Measurements from ENCODE around the gene ECSCR.

Gene ECSCR

DNA sequence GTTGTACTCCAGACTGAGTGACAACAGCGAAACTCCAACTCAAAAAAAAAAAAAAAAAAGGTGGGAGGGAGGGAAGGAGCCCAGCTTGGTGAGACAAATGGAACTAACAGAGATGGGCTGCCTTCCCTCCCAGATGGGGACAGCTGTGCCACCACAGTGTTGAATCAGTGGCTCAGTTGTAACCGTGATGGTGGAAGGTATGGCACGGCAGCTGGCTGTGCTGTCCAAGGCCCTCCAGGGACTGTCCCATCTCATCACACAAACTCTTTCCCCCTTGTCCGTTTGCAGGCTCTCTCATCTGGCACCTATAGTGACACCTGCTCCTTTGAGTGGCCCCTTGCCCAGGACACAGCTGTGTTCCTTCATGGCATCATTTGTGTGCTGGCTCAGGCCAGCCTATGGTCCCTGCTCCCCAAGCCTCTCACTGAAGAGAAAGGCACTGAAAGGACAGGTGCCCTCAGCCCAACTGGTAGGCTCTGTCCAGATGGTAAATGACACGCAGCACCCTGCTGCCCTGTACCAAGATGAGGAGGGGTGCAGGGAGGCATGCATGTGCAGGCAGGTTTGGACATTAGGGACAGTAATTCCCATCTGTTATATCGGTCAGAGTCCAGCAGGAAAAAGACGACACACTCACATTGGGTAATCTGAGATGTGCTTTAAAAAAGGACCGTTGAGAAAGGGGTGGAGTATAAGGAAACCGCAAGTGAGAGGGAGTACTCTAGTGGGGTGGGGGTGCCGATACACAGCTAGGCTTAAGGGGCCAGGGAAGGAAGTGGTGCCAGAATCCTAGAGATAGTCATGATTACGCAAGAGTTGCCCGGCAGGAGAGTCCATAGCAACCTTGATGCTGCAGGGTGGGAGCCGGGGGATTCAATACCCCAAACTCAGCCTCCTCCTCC lies 12.6 kb upstream of the ECSCR start:
- H3K27ac ChIP-seq (ENCODE audit: low read depth, low read length) = no peak overlapping the region
- no peaks in the 10 kb centered on the region for H3K9me3 ChIP-seq (ENCODE audit: control insufficient read depth in 1 of 2, low read length in 2 of 2)
- peaks cover 0 to 17% of the 10 kb centered on the region in 2 donors for H3K36me3 ChIP-seq (ENCODE audit: control insufficient read depth in 1 of 2, insufficient read depth in 2 of 2, low read length in 2 of 2)
- H3K27me3 ChIP-seq (ENCODE audit: control insufficient read depth in 1 of 2, insufficient read depth in 2 of 2, low read length in 2 of 2) = no peaks in the 10 kb centered on the region
- peaks cover 23 to 29% of the 10 kb centered on the region in 2 donors for H3K4me1 ChIP-seq (ENCODE audit: control insufficient read depth in 1 of 2, insufficient read depth in 2 of 2, low read length in 2 of 2)
- H3K9ac ChIP-seq (ENCODE audit: low read depth in 1 of 2, low read length in 2 of 2) = no peak overlapping the region
- peak overlapping the region; percentile 19 to 33 for H3K4me3 ChIP-seq (ENCODE audit: low read depth in 1 of 2, low read length in 2 of 2)

DNA sequence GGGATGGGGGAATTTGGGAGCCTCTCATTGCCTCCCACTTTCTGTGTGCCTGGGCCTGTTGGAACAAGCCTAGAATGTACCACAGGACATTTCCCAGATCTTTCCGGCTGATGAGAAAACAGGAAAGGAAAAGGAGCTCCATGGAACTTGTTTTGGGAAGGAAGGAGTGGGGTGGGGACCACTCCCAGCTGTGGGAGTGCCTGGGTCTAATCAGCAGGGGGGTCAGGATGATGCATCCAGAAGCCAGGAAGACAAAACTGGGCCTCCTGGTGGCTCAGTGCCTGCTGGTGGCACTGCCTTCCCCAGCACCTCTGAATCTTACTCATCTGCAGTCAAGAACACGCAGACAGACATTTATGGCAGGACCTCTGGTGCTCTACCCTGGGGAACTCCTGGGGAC lies 11.0 kb upstream of the ECSCR start:
- Histone ChIP-seq H3K4me3 (ENCODE audit: low read depth in 1 of 2, low read length in 2 of 2) (no peak overlapping the region), H3K27ac (ENCODE audit: low read depth, low read length) (no peak overlapping the region), H3K36me3 (ENCODE audit: control insufficient read depth in 1 of 2, insufficient read depth in 2 of 2, low read length in 2 of 2) (peaks cover 0 to 17% of the 10 kb centered on the region in 2 donors), H3K27me3 (ENCODE audit: control insufficient read depth in 1 of 2, insufficient read depth in 2 of 2, low read length in 2 of 2) (no peaks in the 10 kb centered on the region), H3K4me1 (ENCODE audit: control insufficient read depth in 1 of 2, insufficient read depth in 2 of 2, low read length in 2 of 2) (peaks cover 23 to 31% of the 10 kb centered on the region in 2 donors), H3K9ac (ENCODE audit: low read depth in 1 of 2, low read length in 2 of 2) (no peak overlapping the region), H3K9me3 (ENCODE audit: control insufficient read depth in 1 of 2, low read length in 2 of 2) (no peaks in the 10 kb centered on the region)

DNA sequence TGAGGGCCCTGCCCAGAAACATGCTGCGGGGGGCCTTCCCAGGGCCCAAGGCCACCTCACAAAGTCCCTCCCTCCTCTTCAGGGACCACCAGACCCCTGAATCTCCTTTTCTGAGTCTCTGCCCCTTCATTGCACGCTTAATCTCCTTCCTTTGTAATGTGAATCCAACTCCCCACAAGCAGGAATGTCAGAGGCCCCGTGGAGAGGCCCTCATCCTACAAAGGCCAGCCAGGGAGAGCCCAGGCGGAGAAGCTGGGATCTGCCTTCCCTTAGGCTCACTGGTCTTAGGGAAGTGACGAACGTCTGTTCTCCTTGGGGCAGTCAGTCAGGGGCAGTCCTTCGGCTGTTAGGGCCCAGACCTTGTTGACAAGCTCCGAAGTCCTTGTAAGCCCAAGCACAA lies 10.6 kb upstream of the ECSCR start:
- Histone ChIP-seq H3K36me3 (ENCODE audit: control insufficient read depth in 1 of 2, insufficient read depth in 2 of 2, low read length in 2 of 2) (peaks cover 0 to 16% of the 10 kb centered on the region in 2 donors), H3K9me3 (ENCODE audit: control insufficient read depth in 1 of 2, low read length in 2 of 2) (no peaks in the 10 kb centered on the region), H3K27ac (ENCODE audit: low read depth, low read length) (no peak overlapping the region), H3K9ac (ENCODE audit: low read depth in 1 of 2, low read length in 2 of 2) (no peak overlapping the region), H3K4me1 (ENCODE audit: control insufficient read depth in 1 of 2, insufficient read depth in 2 of 2, low read length in 2 of 2) (peaks cover 23 to 35% of the 10 kb centered on the region in 2 donors), H3K27me3 (ENCODE audit: control insufficient read depth in 1 of 2, insufficient read depth in 2 of 2, low read length in 2 of 2) (no peaks in the 10 kb centered on the region), H3K4me3 (ENCODE audit: low read depth in 1 of 2, low read length in 2 of 2) (no peak overlapping the region)

DNA sequence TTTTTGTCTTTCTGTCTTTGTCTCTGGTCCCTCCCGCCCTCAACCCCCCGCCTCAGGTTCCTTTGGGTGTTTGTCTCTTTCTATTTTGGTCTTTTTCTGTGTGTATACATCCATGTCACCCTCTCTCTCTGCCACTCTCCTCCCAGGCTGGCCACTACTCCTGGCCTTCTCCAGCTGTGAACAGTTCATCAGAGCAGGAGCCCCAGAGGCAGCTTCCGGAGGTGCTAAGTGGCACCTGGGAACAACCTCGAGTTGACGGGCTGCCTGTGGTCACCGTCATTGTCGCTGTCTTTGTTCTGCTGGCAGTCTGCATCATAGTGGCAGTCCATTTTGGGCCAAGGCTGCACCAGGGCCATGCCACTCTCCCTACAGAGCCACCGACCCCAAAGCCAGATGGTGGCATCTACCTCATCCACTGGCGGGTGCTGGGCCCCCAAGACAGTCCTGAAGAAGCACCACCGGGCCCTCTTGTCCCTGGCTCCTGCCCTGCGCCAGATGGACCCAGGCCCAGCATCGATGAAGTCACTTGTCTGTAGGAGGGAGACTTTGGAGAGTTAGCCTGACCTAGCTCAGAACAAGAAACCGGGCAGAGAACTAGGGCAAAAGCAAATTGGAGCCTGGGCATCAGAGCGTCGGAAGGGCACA lies 10.0 kb upstream of the ECSCR start:
- H3K36me3 ChIP-seq (ENCODE audit: control insufficient read depth in 1 of 2, insufficient read depth in 2 of 2, low read length in 2 of 2) = peaks cover 0 to 10% of the 10 kb centered on the region in 2 donors
- H3K27me3 ChIP-seq (ENCODE audit: control insufficient read depth in 1 of 2, insufficient read depth in 2 of 2, low read length in 2 of 2) = no peaks in the 10 kb centered on the region
- no peak overlapping the region for H3K4me3 ChIP-seq (ENCODE audit: low read depth in 1 of 2, low read length in 2 of 2)
- no peak overlapping the region for H3K27ac ChIP-seq (ENCODE audit: low read depth, low read length)
- H3K9ac ChIP-seq (ENCODE audit: low read depth in 1 of 2, low read length in 2 of 2) = no peak overlapping the region
- H3K4me1 ChIP-seq (ENCODE audit: control insufficient read depth in 1 of 2, insufficient read depth in 2 of 2, low read length in 2 of 2) = peaks cover 23 to 35% of the 10 kb centered on the region in 2 donors
- no peaks in the 10 kb centered on the region for H3K9me3 ChIP-seq (ENCODE audit: control insufficient read depth in 1 of 2, low read length in 2 of 2)

DNA sequence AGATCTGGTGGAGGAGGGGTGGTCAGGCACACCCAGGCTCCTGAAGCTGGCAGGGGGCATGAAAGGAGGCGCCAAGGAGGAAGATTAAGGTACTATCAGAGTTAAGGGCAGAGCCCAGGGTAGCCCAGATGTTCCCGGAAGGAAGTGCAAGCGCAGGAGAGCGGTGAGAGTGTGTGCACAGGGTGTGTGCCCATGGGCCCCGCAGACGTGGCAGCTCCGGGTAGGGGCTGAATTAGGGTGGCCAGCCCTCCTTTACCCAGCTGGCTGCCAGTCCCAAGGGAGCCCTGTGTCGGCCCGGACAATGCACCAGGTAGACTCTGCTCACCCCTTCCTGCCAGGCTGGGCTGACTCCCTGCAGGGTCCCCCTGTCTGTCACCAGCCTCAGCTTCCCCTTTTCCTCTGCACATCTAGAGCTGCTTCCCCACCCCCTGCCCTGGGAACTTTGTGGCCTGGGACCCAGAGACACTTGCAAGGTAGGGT lies 8.3 kb upstream of the ECSCR start, which contains the start of gene SMIM33:
Gene SMIM33, plus strand, starts transcription at position 184 of the 480 bp plus-strand sequence. Its CDS starts 118 bp downstream, at position 302.
- Histone ChIP-seq H3K9ac (ENCODE audit: low read depth in 1 of 2, low read length in 2 of 2) (peak within 1 kb of the TSS; percentile 58 to 67), H3K27me3 (ENCODE audit: control insufficient read depth in 1 of 2, insufficient read depth in 2 of 2, low read length in 2 of 2) (no peaks in the 10 kb centered on the region), H3K36me3 (ENCODE audit: control insufficient read depth in 1 of 2, insufficient read depth in 2 of 2, low read length in 2 of 2) (peaks cover 0 to 5% of the 10 kb centered on the region in 2 donors), H3K4me3 (ENCODE audit: low read depth in 1 of 2, low read length in 2 of 2) (peak within 1 kb of the TSS; percentile 54 to 60), H3K9me3 (ENCODE audit: control insufficient read depth in 1 of 2, low read length in 2 of 2) (no peaks in the 10 kb centered on the region), H3K4me1 (ENCODE audit: control insufficient read depth in 1 of 2, insufficient read depth in 2 of 2, low read length in 2 of 2) (peaks cover 23 to 35% of the 10 kb centered on the region in 2 donors), H3K27ac (ENCODE audit: low read depth, low read length) (no peak within 1 kb of the TSS)

DNA sequence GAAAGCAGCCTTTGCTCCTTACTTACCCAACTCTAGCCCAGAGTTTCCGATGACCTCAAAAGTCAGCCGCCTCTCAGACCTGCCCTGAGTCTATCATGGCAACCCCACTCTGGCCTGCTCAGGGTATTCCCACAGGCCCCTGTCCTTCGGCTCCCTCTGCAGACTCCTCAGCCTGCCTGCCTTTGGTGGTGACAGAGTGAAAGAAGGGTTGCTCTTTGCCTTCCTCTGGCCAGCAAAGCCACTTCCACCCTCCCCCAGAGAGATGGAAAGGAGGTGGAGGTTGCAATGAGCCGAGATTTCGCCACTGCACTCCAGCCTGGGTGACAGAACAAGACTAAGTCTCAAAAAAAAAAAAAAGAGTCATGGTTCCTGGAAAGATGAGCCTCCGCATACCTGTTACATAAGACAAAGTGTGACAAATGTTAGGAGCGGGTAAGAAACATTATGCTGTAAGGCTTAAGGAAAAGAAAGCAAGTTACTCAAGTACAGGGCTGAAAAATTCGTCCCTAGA lies 5.9 kb upstream of the ECSCR start:
- Histone ChIP-seq H3K9ac (ENCODE audit: low read depth in 1 of 2, low read length in 2 of 2) (no peak overlapping the region), H3K27ac (ENCODE audit: low read depth, low read length) (no peak overlapping the region), H3K27me3 (ENCODE audit: control insufficient read depth in 1 of 2, insufficient read depth in 2 of 2, low read length in 2 of 2) (no peaks in the 10 kb centered on the region), H3K9me3 (ENCODE audit: control insufficient read depth in 1 of 2, low read length in 2 of 2) (no peaks in the 10 kb centered on the region), H3K36me3 (ENCODE audit: control insufficient read depth in 1 of 2, insufficient read depth in 2 of 2, low read length in 2 of 2) (no peaks in the 10 kb centered on the region), H3K4me1 (ENCODE audit: control insufficient read depth in 1 of 2, insufficient read depth in 2 of 2, low read length in 2 of 2) (peaks cover 10 to 21% of the 10 kb centered on the region in 2 donors), H3K4me3 (ENCODE audit: low read depth in 1 of 2, low read length in 2 of 2) (no peak overlapping the region)

DNA sequence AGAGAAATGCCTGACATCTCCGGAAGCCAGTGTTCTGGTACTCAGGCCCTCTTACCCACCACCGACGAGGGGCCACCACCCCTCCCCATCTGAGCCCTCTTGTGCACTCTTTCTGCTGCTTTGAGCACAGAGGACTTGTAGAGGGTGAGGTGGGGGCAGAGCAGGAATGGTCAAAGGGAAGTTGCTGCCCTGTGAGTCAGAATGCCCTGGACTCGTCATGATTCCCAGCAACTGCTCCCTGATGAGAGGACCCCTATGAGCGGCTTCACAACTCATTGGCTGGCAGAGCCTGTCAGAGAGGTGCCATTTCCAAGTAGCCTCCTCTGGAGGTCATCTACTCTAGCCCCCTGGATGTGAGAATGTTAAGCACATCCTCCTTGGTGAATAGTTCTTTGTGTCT lies 845 bp downstream of the ECSCR start:
- H3K9ac ChIP-seq (ENCODE audit: low read depth in 1 of 2, low read length in 2 of 2) = no peak overlapping the region
- peaks cover 6 to 8% of the 10 kb centered on the region in 2 donors for H3K4me1 ChIP-seq (ENCODE audit: control insufficient read depth in 1 of 2, insufficient read depth in 2 of 2, low read length in 2 of 2)
- H3K4me3 ChIP-seq (ENCODE audit: low read depth in 1 of 2, low read length in 2 of 2) = no peak overlapping the region
- H3K9me3 ChIP-seq (ENCODE audit: control insufficient read depth in 1 of 2, low read length in 2 of 2) = no peaks in the 10 kb centered on the region
- H3K27ac ChIP-seq (ENCODE audit: low read depth, low read length) = no peak overlapping the region
- no peaks in the 10 kb centered on the region for H3K27me3 ChIP-seq (ENCODE audit: control insufficient read depth in 1 of 2, insufficient read depth in 2 of 2, low read length in 2 of 2)
- no peaks in the 10 kb centered on the region for H3K36me3 ChIP-seq (ENCODE audit: control insufficient read depth in 1 of 2, insufficient read depth in 2 of 2, low read length in 2 of 2)

DNA sequence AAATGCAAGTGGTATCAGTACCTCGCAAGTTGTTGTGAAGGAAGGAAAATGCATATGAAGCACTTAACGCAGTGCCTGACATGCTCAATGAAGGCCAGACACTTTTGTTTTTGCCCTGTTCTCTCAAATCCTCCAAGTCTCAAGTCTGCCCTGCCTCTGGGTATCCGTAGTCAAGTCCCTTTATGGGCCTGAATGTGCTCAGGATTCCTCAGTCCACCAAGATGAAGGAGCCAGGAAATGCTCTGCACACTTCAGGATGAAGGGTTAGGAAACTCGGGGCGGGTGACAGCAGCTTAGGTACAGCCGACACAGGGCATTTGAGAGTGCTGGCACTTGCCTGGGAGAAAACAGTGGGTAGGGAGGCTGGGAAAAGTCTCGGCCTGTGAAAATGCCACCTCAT lies 1.4 kb downstream of the ECSCR start:
- Histone ChIP-seq H3K27me3 (ENCODE audit: control insufficient read depth in 1 of 2, insufficient read depth in 2 of 2, low read length in 2 of 2) (no peaks in the 10 kb centered on the region), H3K4me1 (ENCODE audit: control insufficient read depth in 1 of 2, insufficient read depth in 2 of 2, low read length in 2 of 2) (peaks cover 6 to 8% of the 10 kb centered on the region in 2 donors), H3K9me3 (ENCODE audit: control insufficient read depth in 1 of 2, low read length in 2 of 2) (no peaks in the 10 kb centered on the region), H3K9ac (ENCODE audit: low read depth in 1 of 2, low read length in 2 of 2) (no peak overlapping the region), H3K27ac (ENCODE audit: low read depth, low read length) (no peak overlapping the region), H3K36me3 (ENCODE audit: control insufficient read depth in 1 of 2, insufficient read depth in 2 of 2, low read length in 2 of 2) (no peaks in the 10 kb centered on the region), H3K4me3 (ENCODE audit: low read depth in 1 of 2, low read length in 2 of 2) (no peak overlapping the region)

DNA sequence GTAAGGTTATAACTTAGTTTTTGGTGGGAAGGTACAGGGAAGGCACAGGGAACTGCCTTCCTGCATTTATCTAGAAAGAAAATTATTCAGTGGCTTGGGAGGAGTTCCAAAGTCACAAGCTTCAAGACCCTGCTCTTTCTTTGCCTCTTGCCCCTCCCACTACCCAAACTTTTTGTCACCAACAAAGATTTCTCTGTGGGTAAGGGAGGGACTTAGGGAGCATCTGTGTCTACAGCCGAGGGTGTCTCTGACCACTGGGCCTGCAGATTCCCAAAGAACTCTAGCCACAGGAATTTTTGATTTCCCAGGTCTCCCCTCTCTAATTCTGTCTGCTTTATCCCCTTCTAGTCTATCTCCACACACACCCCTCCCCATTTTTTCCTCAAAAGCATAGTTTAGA lies 2.1 kb downstream of the ECSCR start:
- Histone ChIP-seq H3K27me3 (ENCODE audit: control insufficient read depth in 1 of 2, insufficient read depth in 2 of 2, low read length in 2 of 2) (no peaks in the 10 kb centered on the region), H3K27ac (ENCODE audit: low read depth, low read length) (no peak overlapping the region), H3K9me3 (ENCODE audit: control insufficient read depth in 1 of 2, low read length in 2 of 2) (no peaks in the 10 kb centered on the region), H3K4me3 (ENCODE audit: low read depth in 1 of 2, low read length in 2 of 2) (no peak overlapping the region), H3K36me3 (ENCODE audit: control insufficient read depth in 1 of 2, insufficient read depth in 2 of 2, low read length in 2 of 2) (no peaks in the 10 kb centered on the region), H3K4me1 (ENCODE audit: control insufficient read depth in 1 of 2, insufficient read depth in 2 of 2, low read length in 2 of 2) (peaks cover 6 to 8% of the 10 kb centered on the region in 2 donors), H3K9ac (ENCODE audit: low read depth in 1 of 2, low read length in 2 of 2) (no peak overlapping the region)

DNA sequence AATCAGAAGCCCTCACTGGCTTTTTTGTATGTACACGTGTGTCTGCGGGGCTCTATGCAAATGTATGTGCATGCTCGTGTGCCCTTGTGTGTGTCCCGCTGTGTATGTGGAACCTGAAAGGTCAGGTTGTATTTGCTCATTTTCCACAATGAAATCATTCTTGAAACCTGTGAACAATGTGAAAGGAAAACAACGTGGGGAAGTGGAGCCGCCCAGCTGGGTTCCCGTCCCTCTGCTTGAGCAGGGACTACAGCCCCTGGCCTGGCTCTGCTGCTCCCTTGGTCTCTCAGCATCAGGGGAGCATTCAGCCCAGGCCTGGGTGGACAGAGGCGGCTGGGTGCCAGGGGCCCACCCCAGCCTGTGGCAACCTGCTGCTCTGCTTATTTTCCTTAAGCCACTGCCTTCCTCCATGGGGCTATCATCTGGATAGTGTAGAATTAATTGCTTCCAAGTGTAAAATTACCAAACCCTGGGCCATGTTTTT lies 3.0 kb downstream of the ECSCR start:
- Histone ChIP-seq H3K4me1 (ENCODE audit: control insufficient read depth in 1 of 2, insufficient read depth in 2 of 2, low read length in 2 of 2) (peaks cover 6 to 8% of the 10 kb centered on the region in 2 donors), H3K9me3 (ENCODE audit: control insufficient read depth in 1 of 2, low read length in 2 of 2) (no peaks in the 10 kb centered on the region), H3K9ac (ENCODE audit: low read depth in 1 of 2, low read length in 2 of 2) (no peak overlapping the region), H3K27ac (ENCODE audit: low read depth, low read length) (no peak overlapping the region), H3K4me3 (ENCODE audit: low read depth in 1 of 2, low read length in 2 of 2) (no peak overlapping the region), H3K36me3 (ENCODE audit: control insufficient read depth in 1 of 2, insufficient read depth in 2 of 2, low read length in 2 of 2) (no peaks in the 10 kb centered on the region), H3K27me3 (ENCODE audit: control insufficient read depth in 1 of 2, insufficient read depth in 2 of 2, low read length in 2 of 2) (no peaks in the 10 kb centered on the region)

All from duodenal mucosa (tissue), 2 donors.